ENCODE data around the gene SIGLECL1.
A peak's percentile ranks its signal among the peaks of the same experiment; 100 is the strongest.

Gene SIGLECL1

GRCh38 chr19:51252306-51253079 is 1.6 kb downstream of the SIGLECL1 start:
- no peak for DNase-seq (ENCODE audit: low read depth in 2 of 2)

- DNase-seq (ENCODE audit: low read depth in 2 of 2), result no peak
These were observed 2.4 kb downstream of the SIGLECL1 start for GRCh38 chr19:51253088-51253806.

- DNase-seq (ENCODE audit: low read depth in 2 of 2), result no peak
These were observed 5.3 kb downstream of the SIGLECL1 start for GRCh38 chr19:51256155-51256625.

- no peak for DNase-seq (ENCODE audit: low read depth in 2 of 2)
These were observed 6.6 kb downstream of the SIGLECL1 start for GRCh38 chr19:51257471-51257870.

- DNase-seq (ENCODE audit: low read depth in 2 of 2), result no peak
These were observed 7.6 kb downstream of the SIGLECL1 start for GRCh38 chr19:51258165-51259160.

- peak; percentile 15 to 31 for DNase-seq (ENCODE audit: low read depth in 2 of 2)
These were observed 8.7 kb downstream of the SIGLECL1 start for GRCh38 chr19:51259348-51260245.

GRCh38 chr19:51263808-51264207 is 12.9 kb downstream of the SIGLECL1 start:
- DNase-seq (ENCODE audit: low read depth in 2 of 2), result no peak

- DNase-seq (ENCODE audit: low read depth in 2 of 2), result no peak
These were observed 20.2 kb downstream of the SIGLECL1 start for GRCh38 chr19:51271067-51271466.

- no peak for DNase-seq (ENCODE audit: low read depth in 2 of 2)
These were observed 21.4 kb downstream of the SIGLECL1 start for GRCh38 chr19:51272183-51272810.

GRCh38 chr19:51274049-51274770 is 23.3 kb downstream of the SIGLECL1 start:
- DNase-seq (ENCODE audit: low read depth in 2 of 2), result no peak

- DNase-seq (ENCODE audit: low read depth in 2 of 2), result no peak
These were observed 26.2 kb downstream of the SIGLECL1 start for GRCh38 chr19:51277112-51277511.

- no peak for DNase-seq (ENCODE audit: low read depth in 2 of 2)
These were observed 31.5 kb downstream of the SIGLECL1 start for GRCh38 chr19:51282335-51282734.

- DNase-seq (ENCODE audit: low read depth in 2 of 2), result no peak
These were observed 34.8 kb downstream of the SIGLECL1 start for GRCh38 chr19:51285682-51286081.

- DNase-seq (ENCODE audit: low read depth in 2 of 2), result no peak
These were observed 38.8 kb downstream of the SIGLECL1 start for GRCh38 chr19:51289635-51290034.

GRCh38 chr19:51292971-51293370 is 42.1 kb downstream of the SIGLECL1 start:
- DNase-seq (ENCODE audit: low read depth in 2 of 2), result no peak

GRCh38 chr19:51293571-51294210 is 42.8 kb downstream of the SIGLECL1 start:
- no peak for DNase-seq (ENCODE audit: low read depth in 2 of 2)

- no peak for DNase-seq (ENCODE audit: low read depth in 2 of 2)
These were observed 43.5 kb downstream of the SIGLECL1 start for GRCh38 chr19:51294211-51294976.

GRCh38 chr19:51294977-51295375 is 44.1 kb downstream of the SIGLECL1 start:
- no peak for DNase-seq (ENCODE audit: low read depth in 2 of 2)
